GM06990 (cell line): Measurements from ENCODE around the gene PLTP.
"Not testable (repeated sequence)": the region's sequence is repeated elsewhere in the genome, so short reads cannot be mapped to it uniquely, and the experiment has no call there.

Experiments
- DNase-seq: peaks from one replicate; pipeline ENCODE4 v3.0.0-alpha.2; 2011; ENCODE audit not compliant: insufficient read length; ENCODE audit errors: extremely low read depth
- H3K27me3 ChIP-seq: replicated peaks from 2 replicates; pipeline ENCODE4 v1.6.0; 2011; ENCODE audit warnings: low read length; ENCODE audit not compliant: control insufficient read depth, insufficient read depth
- H3K36me3 ChIP-seq: 2 replicates; pipeline ENCODE4 v1.5.1; 2011; ENCODE audit warnings: low read length; ENCODE audit not compliant: control insufficient read depth, insufficient read depth
- H3K4me3 ChIP-seq: replicated peaks from 2 replicates; pipeline ENCODE4 v1.5.1; 2011; ENCODE audit warnings: low read depth, mild to moderate bottlenecking, control low read depth, low read length
- CTCF ChIP-seq: IDR thresholded peaks from 2 replicates; pipeline ENCODE4 v1.5.1; 2011; ENCODE audit warnings: low read length, control low read depth, mild to moderate bottlenecking, inconsistent platforms; ENCODE audit not compliant: insufficient read depth, poor library complexity, severe bottlenecking

Gene PLTP

GRCh38 chr20:45878076-45878761 lies 33.7 kb downstream of the PLTP start:
- Histone ChIP-seq H3K36me3 (peaks cover 12% of the 10 kb centered on the region), H3K27me3 (no peaks in the 10 kb centered on the region), H3K4me3 (no peak overlapping the region)
- TF ChIP-seq CTCF = no peak
- DNase-seq = no peak

- no peaks in the 10 kb centered on the region for H3K27me3 ChIP-seq
- peaks cover 7% of the 10 kb centered on the region for H3K36me3 ChIP-seq
- no peak overlapping the region for H3K4me3 ChIP-seq
- DNase-seq = no peak
- TF ChIP-seq CTCF = no peak
These were observed 37.4 kb downstream of the PLTP start for GRCh38 chr20:45874576-45874975.

DNA sequence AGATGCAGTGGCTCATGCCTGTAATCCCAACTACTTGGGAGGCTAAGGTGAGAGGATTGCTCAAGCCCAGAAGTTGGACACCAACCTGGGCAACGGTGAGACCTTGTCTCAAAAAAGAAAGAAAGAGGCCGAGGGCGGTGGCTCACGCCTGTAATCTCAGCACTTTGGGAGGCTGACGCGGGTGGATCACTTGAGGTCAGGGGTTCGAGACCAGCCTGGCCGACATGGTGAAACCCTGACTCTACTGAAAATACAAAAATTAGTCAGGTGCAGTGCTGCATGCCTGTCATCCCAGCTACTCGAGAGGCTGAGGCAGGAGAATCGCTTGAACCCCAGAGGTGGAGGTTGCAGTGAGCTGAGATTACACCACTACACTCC lies 37.9 kb downstream of the PLTP start:
- H3K27me3 ChIP-seq, DNase-seq, H3K4me3 ChIP-seq, H3K36me3 ChIP-seq: not testable (repeated sequence)

- no peak for DNase-seq
- H3K4me3 ChIP-seq = no peak overlapping the region
- no peaks in the 10 kb centered on the region for H3K27me3 ChIP-seq
- no peak for TF ChIP-seq CTCF
- H3K36me3 ChIP-seq = peaks cover 5% of the 10 kb centered on the region
These were observed 38.4 kb downstream of the PLTP start for GRCh38 chr20:45873409-45874103.

DNA sequence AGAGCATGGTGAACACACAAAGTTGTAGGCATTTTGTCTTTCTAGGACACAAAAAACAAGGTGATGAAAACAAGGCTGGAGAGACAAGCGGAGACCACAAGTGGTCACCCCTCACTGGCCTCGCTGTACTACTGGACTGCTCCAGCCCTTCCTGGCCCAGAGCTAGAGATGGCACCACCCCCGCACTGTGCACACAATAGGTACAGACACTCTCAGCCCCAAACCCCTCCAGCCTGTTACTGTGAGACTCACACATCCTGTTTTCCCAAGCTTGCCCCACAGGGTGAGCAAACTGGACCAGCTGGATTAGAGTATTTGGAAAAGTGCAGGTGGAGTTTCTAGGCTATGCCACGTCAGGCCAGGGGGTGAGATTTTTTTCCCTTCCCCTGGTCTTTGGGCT lies 39.3 kb downstream of the PLTP start:
- no peak for DNase-seq
- no peaks in the 10 kb centered on the region; the same call in none of the 2 replicates for H3K36me3 ChIP-seq
- no peak for TF ChIP-seq CTCF

GRCh38 chr20:45867819-45868176 lies 44.2 kb downstream of the PLTP start:
- TF ChIP-seq CTCF = no peak
- Histone ChIP-seq H3K36me3 (no peaks in the 10 kb centered on the region; the same call in 1 of the 2 replicates), H3K27me3 (no peaks in the 10 kb centered on the region), H3K4me3 (no peak overlapping the region)
- no peak for DNase-seq

More for the DNA sequence above, 39.3 kb downstream of the PLTP start:
- no peaks in the 10 kb centered on the region for H3K27me3 ChIP-seq
- no peak overlapping the region for H3K4me3 ChIP-seq
